SU-DHL-6 (cell line): ENCODE results near the gene MB.

Experiments
- EZH2phosphoT487 ChIP-seq: fragments of 200-600 bp; sonication (generic), shearing (Covaris generic); conservative IDR thresholded peaks from 2 replicates; pipeline ENCODE4 v1.6.1; 2018; ENCODE audit warnings: mild to moderate bottlenecking, antibody characterized with exemption, low read length, moderate library complexity, mixed read lengths
- TF ChIP-seq, protein P1 (sequence below): fragments of 200-600 bp; sonication (generic); IDR thresholded peaks from one replicate; pipeline ENCODE4 v1.5.1; 2017; ENCODE audit warnings: antibody characterized with exemption, mild to moderate bottlenecking, low read length, moderate library complexity; ENCODE audit not compliant: insufficient read depth, poor library complexity, severe bottlenecking

DNA sequence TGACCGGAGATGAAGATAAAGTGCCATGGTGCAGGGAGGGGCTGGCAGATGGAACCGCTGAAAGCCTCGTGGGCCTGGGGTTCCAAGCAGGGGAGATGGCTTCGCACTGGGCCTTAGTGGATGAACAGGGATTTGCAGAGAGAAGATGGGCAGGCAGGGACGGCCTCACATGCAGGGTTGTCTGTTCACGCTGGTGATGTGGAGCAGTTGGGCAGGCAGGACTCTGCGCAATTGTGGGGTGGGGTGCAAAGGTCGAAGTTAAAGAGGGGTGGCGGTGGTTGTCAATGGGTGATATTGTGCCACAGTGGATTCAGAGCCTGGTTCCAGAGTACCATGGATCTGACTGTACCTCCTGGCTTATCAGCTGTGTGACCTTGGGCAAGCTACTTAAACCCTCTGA, 7.9 kb downstream of the MB start:
- TF ChIP-seq, protein P1, sequence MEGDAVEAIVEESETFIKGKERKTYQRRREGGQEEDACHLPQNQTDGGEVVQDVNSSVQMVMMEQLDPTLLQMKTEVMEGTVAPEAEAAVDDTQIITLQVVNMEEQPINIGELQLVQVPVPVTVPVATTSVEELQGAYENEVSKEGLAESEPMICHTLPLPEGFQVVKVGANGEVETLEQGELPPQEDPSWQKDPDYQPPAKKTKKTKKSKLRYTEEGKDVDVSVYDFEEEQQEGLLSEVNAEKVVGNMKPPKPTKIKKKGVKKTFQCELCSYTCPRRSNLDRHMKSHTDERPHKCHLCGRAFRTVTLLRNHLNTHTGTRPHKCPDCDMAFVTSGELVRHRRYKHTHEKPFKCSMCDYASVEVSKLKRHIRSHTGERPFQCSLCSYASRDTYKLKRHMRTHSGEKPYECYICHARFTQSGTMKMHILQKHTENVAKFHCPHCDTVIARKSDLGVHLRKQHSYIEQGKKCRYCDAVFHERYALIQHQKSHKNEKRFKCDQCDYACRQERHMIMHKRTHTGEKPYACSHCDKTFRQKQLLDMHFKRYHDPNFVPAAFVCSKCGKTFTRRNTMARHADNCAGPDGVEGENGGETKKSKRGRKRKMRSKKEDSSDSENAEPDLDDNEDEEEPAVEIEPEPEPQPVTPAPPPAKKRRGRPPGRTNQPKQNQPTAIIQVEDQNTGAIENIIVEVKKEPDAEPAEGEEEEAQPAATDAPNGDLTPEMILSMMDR: no peak
- no peak for TF ChIP-seq EZH2phosphoT487
